IPS DF 6.9 (cell line): Measurements from ENCODE around the gene BCAR3.

Experiments used
- DNase-seq: peaks from one replicate; pipeline ENCODE4 v3.0.0-alpha.2; 2013; ENCODE audit warnings: low read depth, low spot score
- H3K27ac ChIP-seq: one replicate; pipeline ENCODE4 v1.5.1; 2013; ENCODE audit warnings: low read length, control low read depth
- H3K27me3 ChIP-seq: 2 replicates; pipeline ENCODE4 v1.6.1; 2013; ENCODE audit warnings: mild to moderate bottlenecking, low read length; ENCODE audit not compliant: control insufficient read depth, insufficient read depth
- H3K36me3 ChIP-seq: 2 replicates; pipeline ENCODE4 v1.6.1; 2013; ENCODE audit warnings: low read length; ENCODE audit not compliant: control insufficient read depth, insufficient read depth
- H3K4me1 ChIP-seq: 2 replicates; pipeline ENCODE4 v1.6.1; 2013; ENCODE audit warnings: low read length; ENCODE audit not compliant: control insufficient read depth, insufficient read depth
- H3K4me3 ChIP-seq: 2 replicates; pipeline ENCODE4 v1.5.1; 2013; ENCODE audit warnings: mild to moderate bottlenecking, low read length
- H3K9me3 ChIP-seq: 2 replicates; pipeline ENCODE4 v1.6.1; 2013; ENCODE audit warnings: low read length, inconsistent platforms; ENCODE audit not compliant: control insufficient read depth, insufficient read depth
- WGBS: extraction: QIAGEN DNeasy Blood & Tissue Kit; methylation state at CpG from one replicate; pipeline ENCODE4 v1.1.7; 2013; ENCODE audit warnings: mixed read lengths, missing lambda C conversion rate; ENCODE audit not compliant: insufficient read length, insufficient coverage; 5-methylcytosine and 5-hydroxymethylcytosine counted together

Gene BCAR3

GRCh38 chr1:93546162-93546863, 135.3 kb downstream of the BCAR3 start:
- no peaks in the 10 kb centered on the region for H3K27me3 ChIP-seq
- H3K9me3 ChIP-seq, result no peaks in the 10 kb centered on the region
- WGBS, result 100% methylated on average over 1 of the region's 3 CpGs
- no peak overlapping the region for H3K4me3 ChIP-seq
- H3K27ac ChIP-seq, result no peak overlapping the region
- peaks cover 3% of the 10 kb centered on the region; the same call in 1 of the 2 replicates for H3K36me3 ChIP-seq
- no peaks in the 10 kb centered on the region for H3K4me1 ChIP-seq
- no peak for DNase-seq

GRCh38 chr1:93542398-93542797, 139.2 kb downstream of the BCAR3 start:
- no peaks in the 10 kb centered on the region for H3K9me3 ChIP-seq
- no peaks in the 10 kb centered on the region; the same call in 1 of the 2 replicates for H3K36me3 ChIP-seq
- no peak overlapping the region for H3K27ac ChIP-seq
- DNase-seq, result no peak
- no CpG with 5 or more reads among the region's 1 CpG for WGBS
- no peaks in the 10 kb centered on the region for H3K27me3 ChIP-seq
- no peak overlapping the region for H3K4me3 ChIP-seq
- H3K4me1 ChIP-seq, result no peaks in the 10 kb centered on the region

DNA sequence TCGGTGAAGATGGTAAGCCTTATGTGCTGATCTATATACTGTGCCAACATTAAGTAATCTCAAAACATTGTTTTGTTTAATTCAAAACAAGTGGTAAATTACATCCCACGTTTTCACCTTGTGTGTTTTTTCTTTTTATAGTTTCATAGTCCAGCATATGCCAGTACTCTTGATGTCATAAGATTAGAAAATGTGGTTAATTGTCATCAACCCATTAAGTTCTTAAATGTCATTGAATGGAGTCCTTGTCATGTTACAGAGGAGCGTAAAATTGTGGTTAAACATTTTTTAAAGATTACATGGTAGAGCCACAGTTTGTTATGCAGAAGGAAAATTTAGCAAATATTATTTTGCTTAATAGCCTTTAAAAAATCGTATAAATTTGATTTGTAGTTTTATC, 140.6 kb downstream of the BCAR3 start:
- H3K4me3 ChIP-seq, result no peak overlapping the region
- no peaks in the 10 kb centered on the region for H3K9me3 ChIP-seq
- DNase-seq, result no peak
- H3K36me3 ChIP-seq, result no peaks in the 10 kb centered on the region; the same call in 1 of the 2 replicates
- no peaks in the 10 kb centered on the region for H3K27me3 ChIP-seq
- no peaks in the 10 kb centered on the region for H3K4me1 ChIP-seq
- WGBS, result no CpG with 5 or more reads among the region's 4 CpGs
- no peak overlapping the region for H3K27ac ChIP-seq

GRCh38 chr1:93537924-93538323, 143.7 kb downstream of the BCAR3 start:
- Histone ChIP-seq H3K4me3 (no peak overlapping the region), H3K36me3 (no peaks in the 10 kb centered on the region; the same call in 1 of the 2 replicates), H3K9me3 (no peaks in the 10 kb centered on the region), H3K27ac (no peak overlapping the region), H3K4me1 (no peaks in the 10 kb centered on the region), H3K27me3 (no peaks in the 10 kb centered on the region)
- no CpG with 5 or more reads among the region's 2 CpGs for WGBS
- no peak for DNase-seq

GRCh38 chr1:93537396-93537795, 144.2 kb downstream of the BCAR3 start:
- Histone ChIP-seq H3K9me3 (no peaks in the 10 kb centered on the region), H3K36me3 (no peaks in the 10 kb centered on the region; the same call in 1 of the 2 replicates), H3K4me1 (no peaks in the 10 kb centered on the region), H3K4me3 (no peak overlapping the region), H3K27me3 (no peaks in the 10 kb centered on the region), H3K27ac (no peak overlapping the region)
- no peak for DNase-seq

DNA sequence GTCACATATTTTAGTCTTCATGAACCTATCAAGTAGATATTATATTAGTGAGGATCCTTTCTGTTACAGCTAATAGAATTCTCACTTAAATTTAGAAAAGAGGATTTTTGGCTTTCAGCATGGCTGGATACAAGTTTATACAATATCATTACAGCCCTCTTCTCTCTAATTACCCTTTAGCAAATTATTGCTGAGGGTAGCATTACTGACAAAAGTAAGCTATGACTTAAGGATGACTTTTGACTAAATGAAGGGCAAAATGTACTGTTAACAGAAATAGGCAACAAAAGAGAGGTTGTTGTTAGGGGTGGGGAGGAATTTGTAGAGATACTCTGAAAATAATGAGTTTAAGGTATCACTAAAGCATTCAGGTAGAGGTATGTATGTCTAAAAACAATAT, 148.0 kb downstream of the BCAR3 start:
- no peaks in the 10 kb centered on the region for H3K9me3 ChIP-seq
- no peaks in the 10 kb centered on the region for H3K27me3 ChIP-seq
- H3K27ac ChIP-seq, result no peak overlapping the region
- no peak overlapping the region for H3K4me3 ChIP-seq
- H3K36me3 ChIP-seq, result peaks cover 3% of the 10 kb centered on the region; the same call in 1 of the 2 replicates
- H3K4me1 ChIP-seq, result no peaks in the 10 kb centered on the region
- no peak for DNase-seq

DNA sequence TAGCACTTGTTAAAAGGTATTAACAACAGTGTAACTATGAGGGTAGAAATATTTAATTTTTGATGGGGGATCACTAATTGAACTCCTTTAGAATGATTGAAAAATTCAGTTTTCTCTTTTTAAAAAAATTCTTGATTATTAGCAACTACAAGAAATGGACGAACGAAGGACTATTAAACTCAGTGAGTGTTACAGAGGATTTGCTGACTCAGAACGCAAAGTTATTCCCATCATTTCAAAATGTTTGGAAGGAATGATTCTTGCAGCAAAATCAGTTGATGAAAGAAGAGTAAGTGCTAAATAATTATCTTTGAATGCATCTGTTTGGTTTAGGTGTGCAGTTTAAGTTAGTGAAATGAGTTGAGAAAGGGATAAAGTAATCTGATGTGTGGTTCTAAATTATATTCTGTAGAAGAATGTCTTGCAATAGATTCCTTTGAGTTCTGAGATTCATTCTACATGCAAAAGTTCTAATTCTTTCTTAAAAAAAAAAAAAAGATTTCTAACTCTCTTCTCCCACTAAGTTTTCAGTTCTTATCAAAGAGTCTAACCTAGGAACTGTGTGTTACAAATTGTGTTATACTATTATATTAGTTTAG, 148.8 kb downstream of the BCAR3 start:
- peaks cover 3% of the 10 kb centered on the region; the same call in 1 of the 2 replicates for H3K36me3 ChIP-seq
- no peak overlapping the region for H3K27ac ChIP-seq
- H3K4me1 ChIP-seq, result no peaks in the 10 kb centered on the region
- H3K27me3 ChIP-seq, result no peaks in the 10 kb centered on the region
- WGBS, result no CpG with 5 or more reads among the region's 3 CpGs
- H3K4me3 ChIP-seq, result no peak overlapping the region
- no peaks in the 10 kb centered on the region for H3K9me3 ChIP-seq
- DNase-seq, result no peak

DNA sequence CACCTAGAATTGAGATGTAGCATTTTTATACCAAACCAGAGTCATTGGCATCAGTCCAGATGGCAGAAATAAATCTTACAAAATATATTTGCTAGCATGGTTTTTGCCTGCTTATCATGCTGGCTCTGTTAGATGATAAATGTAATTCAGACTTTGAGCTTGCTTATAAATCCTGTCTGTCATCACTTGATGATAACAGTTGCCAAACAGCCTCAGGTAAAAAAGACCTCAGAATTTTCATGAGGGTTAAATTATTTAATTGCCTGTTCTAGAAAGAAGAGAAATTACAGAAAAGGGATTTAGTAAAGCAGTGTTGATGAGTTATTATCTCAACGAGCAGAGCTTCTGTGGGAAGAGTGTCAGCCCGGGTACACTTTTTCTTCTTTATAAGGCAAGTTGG, 150.4 kb downstream of the BCAR3 start:
- H3K4me1 ChIP-seq, result no peaks in the 10 kb centered on the region
- H3K36me3 ChIP-seq, result peaks cover 3% of the 10 kb centered on the region; the same call in 1 of the 2 replicates
- no peak for DNase-seq
- H3K4me3 ChIP-seq, result no peak overlapping the region
- H3K27me3 ChIP-seq, result no peaks in the 10 kb centered on the region
- no peak overlapping the region for H3K27ac ChIP-seq
- no CpG with 5 or more reads among the region's 2 CpGs for WGBS
- no peaks in the 10 kb centered on the region for H3K9me3 ChIP-seq

DNA sequence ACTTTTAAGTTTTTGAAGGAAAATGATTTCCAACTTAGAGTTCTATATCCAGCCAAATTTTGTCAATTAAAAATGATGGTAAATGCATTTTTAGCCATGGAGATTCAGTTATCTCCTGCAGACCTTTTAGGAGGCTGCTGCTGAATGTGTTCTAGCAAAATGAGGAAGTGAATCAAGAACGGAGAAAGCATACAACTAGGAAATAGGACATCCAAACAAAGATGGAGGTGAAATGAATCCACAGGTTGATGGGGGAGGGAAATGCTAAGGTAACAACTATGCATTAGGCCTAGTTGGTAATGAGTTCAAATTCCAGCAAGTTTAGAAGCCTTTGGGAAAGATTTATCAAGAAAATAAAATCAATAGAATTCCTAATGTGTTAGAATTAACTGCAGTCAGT, 153.2 kb downstream of the BCAR3 start:
- no CpG with 5 or more reads among the region's 1 CpG for WGBS
- Histone ChIP-seq H3K36me3 (peaks cover 3% of the 10 kb centered on the region; the same call in 1 of the 2 replicates), H3K9me3 (no peaks in the 10 kb centered on the region), H3K27ac (no peak overlapping the region), H3K27me3 (no peaks in the 10 kb centered on the region), H3K4me3 (no peak overlapping the region), H3K4me1 (no peaks in the 10 kb centered on the region)
- DNase-seq, result no peak

- H3K4me3 ChIP-seq, result no peak overlapping the region
- WGBS, result no CpG with 5 or more reads among the region's 2 CpGs
- no peaks in the 10 kb centered on the region for H3K9me3 ChIP-seq
- no peak overlapping the region for H3K27ac ChIP-seq
- no peak for DNase-seq
- H3K27me3 ChIP-seq, result no peaks in the 10 kb centered on the region
- no peaks in the 10 kb centered on the region for H3K36me3 ChIP-seq
- H3K4me1 ChIP-seq, result no peaks in the 10 kb centered on the region
Observed at GRCh38 chr1:93526431-93526830, 155.2 kb downstream of the BCAR3 start.

- WGBS, result no CpG with 5 or more reads among the region's 1 CpG
- Histone ChIP-seq H3K4me1 (no peaks in the 10 kb centered on the region), H3K27ac (no peak overlapping the region), H3K36me3 (no peaks in the 10 kb centered on the region; the same call in 1 of the 2 replicates), H3K4me3 (no peak overlapping the region), H3K9me3 (no peaks in the 10 kb centered on the region), H3K27me3 (no peaks in the 10 kb centered on the region)
- no peak for DNase-seq
Observed at GRCh38 chr1:93525431-93525830, 156.2 kb downstream of the BCAR3 start.
